ENCODE results near the gene RBAK.
"Not testable (repeated sequence)": the region's sequence is repeated elsewhere in the genome, so short reads cannot be mapped to it uniquely, and the experiment has no call there.

RBAK gene

DNA sequence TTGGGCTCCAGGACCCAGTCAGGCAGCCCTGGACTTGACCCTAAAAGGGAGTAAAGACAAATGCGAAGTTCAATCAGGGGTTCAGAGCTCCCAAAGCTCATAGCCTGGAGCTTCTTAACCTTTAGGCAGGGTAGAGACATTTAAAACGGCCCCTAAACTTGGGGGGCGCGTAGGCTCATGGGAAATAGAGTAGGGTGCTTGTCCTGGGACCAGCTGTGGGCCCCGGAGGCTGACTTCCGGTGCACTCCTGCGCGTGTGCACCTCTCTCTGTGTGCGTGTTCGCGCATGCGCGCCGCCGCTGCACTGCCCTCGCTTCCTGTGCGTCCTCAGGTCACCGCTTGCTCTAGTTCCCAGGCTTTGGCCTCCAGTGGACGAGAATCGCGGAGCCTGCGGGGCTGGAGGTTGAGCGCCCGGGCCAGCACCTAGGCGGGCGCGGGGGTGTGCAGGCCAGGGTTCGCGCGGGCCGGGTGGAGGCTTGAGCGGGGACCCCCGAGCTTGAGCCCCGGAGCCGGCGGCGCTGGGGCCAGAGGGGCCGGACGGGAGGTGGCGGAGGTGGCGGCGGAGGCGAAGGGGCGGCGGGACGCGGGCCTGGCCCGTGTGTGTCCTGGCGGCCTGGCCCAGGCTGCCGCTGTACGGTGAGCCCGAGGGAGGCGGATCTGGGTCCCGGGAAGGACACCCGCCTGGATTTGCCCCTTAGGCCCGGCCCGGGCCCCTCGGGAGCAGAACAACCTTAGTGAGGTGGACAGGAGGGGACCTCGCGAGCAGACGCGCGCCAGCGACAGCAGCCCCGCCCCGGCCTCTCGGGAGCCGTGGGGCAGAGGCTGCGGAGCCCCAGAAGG is at the start of gene RBAK:
Gene RBAK, plus strand, starts transcription at position 303 of the 839 bp plus-strand sequence. CDS start 2,217 bp downstream, outside the sequence.
- DNase-seq, result peak; percentile 22

DNA sequence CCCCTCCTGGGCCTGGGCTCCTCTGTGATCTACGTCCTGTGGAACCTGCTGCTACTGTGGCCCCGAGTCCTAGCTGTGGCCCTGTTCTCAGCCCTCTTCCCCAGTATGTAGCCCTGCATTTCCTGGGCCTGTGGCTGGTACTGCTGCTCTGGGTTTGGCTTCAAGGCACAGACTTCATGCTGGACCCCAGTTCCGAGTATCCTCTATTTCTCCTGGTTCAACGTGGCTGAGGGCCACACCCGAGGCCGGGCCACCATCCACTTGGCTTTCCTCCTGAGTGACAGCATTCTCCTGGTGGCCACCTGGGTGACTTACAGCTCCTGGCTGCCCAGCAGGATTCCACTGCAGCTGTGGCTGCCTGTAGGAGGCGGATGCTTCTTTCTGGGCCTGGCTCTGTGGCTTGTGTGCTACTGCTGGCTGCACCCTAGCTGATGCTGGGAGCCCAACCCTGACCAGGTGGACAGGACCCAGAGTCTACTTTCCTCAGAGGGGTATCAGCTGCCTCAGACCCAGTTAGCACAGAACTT is 48.9 kb upstream of the RBAK start:
- no peak for DNase-seq

- no peak for DNase-seq
These were observed 47.4 kb upstream of the RBAK start for GRCh38 chr7:4998244-4998643.

DNA sequence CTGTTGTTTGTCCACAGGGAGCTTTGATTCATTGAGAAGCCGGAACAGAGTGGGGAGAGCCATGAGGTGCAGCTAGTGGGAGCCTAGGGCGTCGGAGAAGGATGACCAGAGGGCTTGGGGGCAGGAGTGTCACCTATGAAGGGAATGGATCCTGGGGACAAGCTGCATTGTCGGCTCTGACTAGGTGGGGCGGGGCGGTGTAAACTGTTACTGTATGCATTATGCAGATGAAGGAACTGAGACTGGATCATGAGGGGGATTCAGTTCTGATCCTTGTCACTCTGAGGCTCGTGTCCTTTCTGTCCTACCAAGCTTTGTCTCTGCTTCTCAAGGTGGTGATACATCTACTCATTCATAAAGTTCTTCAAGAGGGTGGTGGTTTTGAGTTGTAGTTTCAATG is 46.8 kb upstream of the RBAK start:
- DNase-seq, result no peak

GRCh38 chr7:4999369-4999950 is 46.2 kb upstream of the RBAK start:
- DNase-seq, result no peak

GRCh38 chr7:5001003-5001402 is 44.7 kb upstream of the RBAK start:
- no peak for DNase-seq

- no peak for DNase-seq
These were observed 43.7 kb upstream of the RBAK start for GRCh38 chr7:5001911-5002310.

DNA sequence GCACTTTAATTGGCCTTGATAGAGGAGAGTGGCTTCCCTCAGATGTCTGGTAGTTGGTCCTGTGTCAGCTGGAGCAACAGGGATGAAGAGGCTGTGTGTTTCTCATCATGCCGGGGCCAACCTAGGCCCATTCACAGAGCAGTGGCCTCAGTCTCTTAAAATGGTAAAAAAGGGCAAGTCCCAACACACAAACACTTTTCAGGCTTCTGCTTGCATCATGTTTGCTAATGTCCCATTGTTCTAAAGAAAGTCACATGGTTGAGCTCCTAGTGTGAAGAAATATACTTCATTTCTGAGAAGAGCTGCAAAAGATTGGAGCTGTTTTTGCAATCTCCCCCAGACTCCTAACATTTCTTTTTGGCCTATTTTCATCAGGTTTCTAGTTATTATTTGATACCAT is 40.6 kb upstream of the RBAK start:
- no peak for DNase-seq

DNA sequence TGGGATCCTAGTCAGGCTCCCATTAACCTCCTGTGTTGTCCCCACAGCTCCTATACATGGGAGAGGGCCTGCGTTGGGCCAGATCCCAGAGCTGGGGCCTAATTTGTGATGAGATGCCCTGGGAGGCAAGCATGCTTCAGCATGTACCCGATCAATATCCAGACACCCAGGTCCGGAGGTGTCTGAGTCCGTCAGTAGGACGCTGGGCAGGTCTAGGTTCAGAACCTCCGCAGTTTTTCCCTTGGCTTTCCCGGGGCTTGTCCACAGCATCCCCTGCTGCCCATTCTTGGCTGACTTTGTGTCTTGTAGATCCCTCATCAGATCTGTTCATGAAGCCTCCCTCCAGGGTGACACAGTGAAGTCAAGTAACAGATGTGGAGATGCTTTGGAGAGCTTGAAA is 32.7 kb upstream of the RBAK start:
- DNase-seq, result no peak

- DNase-seq, result not testable (repeated sequence)
These were observed 29.7 kb upstream of the RBAK start for GRCh38 chr7:5015936-5016335.

DNA sequence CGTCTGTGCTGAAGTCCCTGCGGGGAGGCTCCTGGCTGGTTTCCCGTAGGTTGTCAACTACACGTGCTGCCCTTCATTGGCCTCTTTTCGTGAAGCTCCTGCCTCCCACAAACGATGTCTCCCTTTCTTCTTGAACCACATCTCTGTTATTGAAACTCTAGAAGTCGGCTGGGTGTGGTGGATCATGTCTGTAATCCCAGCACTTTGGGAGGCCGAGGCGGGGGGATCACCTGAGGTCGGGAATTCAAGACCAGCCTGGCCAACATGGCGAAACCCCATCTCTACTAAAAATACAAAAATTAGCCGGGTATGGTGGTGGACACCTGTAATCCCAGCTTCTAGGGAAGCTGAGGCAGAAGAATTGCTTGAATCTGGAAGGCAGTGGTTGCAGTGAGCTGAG is 28.0 kb upstream of the RBAK start:
- DNase-seq, result not testable (repeated sequence)

- no peak for DNase-seq
These were observed 25.6 kb upstream of the RBAK start for GRCh38 chr7:5020098-5020497.

DNA sequence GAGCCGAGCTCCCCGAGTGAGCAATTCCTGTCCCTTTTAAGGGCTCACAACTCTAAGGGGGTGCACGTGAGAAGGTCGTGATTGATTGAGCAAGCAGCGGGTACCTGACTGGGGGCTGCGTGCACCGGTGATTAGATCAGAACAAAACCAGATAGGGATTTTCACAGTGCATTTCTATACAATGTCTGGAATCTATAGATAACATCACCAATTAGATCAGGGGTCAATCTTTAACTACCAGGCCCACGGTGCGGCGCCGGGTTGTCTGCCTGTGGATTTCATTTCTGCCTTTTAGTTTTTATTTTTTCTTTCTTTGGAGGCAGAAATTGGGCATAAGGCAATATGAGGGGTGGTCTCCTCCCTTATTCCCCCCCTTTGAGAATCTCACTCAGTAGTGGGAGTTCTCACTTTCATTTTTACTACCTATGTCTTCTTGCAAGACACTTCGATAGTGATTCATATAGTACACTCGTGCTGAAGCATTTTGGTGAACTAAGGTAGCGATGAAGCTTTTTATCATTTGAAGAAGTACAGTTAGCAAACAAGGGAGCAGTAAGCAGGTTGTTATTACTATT is 24.6 kb upstream of the RBAK start:
- DNase-seq, result not testable (repeated sequence)

DNA sequence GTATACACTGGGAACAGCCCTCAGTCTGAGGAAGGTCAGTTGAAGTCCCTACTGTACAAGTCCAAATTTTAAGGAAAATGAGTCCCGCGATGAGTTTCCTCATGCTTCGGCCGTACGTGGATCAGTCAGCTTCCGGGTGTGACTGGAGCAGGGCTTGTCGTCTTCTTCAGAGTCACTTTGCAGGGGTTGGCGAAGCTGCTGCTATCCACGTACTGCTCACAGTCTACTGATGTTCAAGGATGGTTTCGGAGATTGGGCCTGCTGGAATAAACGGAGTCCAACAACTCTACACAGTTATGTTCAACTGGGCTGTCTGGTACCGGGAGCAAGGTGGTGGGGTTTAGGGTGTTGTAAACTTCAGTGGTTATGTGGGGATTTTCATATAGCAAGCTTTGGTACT is 22.0 kb upstream of the RBAK start:
- DNase-seq, result not testable (repeated sequence)

GRCh38 chr7:5027796-5028410 is 17.8 kb upstream of the RBAK start:
- not testable (repeated sequence) for DNase-seq

DNA sequence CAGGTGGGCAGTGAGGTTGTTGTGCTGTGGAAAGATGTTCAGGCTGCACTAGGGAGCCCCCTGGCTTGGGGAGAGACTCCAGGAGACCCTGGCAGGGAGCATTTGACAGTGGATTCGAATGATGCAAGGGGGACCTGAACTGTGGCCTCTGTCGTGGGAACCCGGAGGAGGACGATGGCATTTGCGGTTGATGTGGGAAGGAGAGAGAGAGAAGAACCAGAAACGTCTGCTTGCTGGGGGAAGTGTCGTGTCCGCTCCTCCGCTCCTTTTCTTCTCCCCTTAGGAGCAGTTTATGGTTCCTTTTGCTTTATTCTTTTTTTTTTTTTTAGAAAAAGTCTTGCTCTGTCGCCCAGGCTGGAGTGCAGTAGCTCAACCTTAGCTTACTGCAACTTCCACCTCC is 12.5 kb upstream of the RBAK start:
- not testable (repeated sequence) for DNase-seq

GRCh38 chr7:5035276-5035675 is 10.4 kb upstream of the RBAK start:
- DNase-seq, result no peak

DNA sequence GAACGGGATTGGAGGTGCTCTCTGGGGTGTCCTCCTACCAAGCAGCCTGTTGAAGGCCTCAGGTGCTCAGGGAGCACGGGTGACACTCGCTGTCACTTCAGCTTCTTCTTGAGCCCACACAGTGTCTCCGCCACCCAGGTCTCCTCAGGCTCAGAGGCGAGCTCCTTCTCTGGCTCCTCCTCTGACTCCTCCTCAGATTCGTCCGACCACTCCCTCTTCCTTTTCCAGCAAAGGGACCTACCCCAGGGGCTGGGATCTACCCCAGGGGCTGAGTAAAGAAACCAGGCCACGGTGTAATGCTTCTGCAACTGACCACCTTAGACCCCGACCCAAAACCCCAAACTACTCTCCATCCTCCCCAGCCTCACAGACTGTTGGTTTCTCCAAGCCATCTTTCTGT is 9.2 kb upstream of the RBAK start:
- DNase-seq, result no peak

DNA sequence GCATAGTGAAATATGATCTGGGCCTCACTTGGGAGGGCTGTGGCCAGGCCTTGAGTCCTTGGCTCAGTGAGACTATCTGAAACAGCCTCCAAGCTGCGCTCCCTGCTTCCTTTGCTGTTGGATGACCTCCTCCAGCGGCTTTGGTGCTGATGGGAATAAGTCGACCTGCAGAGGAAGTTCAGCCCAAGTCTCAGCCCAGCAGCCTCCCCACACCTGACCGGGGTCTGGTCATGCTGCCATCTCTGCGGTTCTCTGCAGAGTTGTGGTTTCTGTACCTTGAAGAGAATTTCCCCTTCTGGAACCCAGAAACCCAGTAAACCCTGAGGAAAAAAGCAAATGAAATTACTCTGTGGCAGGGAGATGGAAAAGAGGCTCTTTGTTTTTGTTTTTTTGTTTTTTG is 4.6 kb upstream of the RBAK start:
- no peak for DNase-seq

- DNase-seq, result no peak
These were observed 2.0 kb upstream of the RBAK start for GRCh38 chr7:5043661-5044060.

DNA sequence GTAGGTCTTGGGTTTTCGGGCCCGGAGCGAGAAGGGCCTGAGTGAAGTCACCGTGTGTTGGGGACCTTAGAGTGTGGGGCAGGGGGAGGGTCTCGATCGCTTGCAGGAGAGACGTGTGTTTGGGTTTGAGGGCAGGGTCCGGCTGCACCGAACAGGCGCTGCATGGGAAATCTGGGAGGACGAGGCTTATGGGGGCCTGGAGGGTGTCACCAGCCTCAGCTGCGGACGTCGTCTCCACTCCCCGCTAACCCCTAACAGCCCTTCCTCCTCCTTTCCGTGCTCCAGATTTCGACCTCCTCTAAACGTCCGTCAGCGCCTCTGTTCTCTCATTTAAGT is 705 bp downstream of the RBAK start:
- DNase-seq, result not testable (repeated sequence)

DNA sequence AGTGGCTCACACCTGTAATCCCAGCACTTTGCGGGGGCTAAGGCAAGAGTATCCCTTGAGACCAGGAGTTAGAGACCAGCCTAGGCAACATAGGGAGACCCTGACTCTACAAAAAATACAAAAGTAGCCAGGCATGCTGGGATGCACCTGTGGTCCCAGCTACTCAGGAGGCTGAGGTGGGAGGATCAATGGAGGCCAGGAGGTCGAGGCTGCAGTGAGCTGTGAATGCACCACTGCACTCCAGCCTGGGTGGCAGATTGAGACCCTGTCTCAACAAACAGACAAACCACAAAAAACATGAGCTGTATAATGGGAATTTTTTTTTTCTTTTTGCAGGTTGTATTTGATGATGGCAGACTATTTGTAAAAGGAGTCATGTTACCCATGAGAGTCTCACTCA is 1.5 kb downstream of the RBAK start:
- DNase-seq, result not testable (repeated sequence)

GRCh38 chr7:5050676-5051075 is 5.0 kb downstream of the RBAK start:
- no peak for DNase-seq

- DNase-seq, result not testable (repeated sequence)
These were observed 6.1 kb downstream of the RBAK start for GRCh38 chr7:5051731-5052130.

Measured in NCI-H187 treated with DMSO at 0.1 percent for 48 hours (cell line).